ENCODE measurements around the gene LRFN2. TPM values are rescaled to one million over a fixed set of nuclear protein-coding genes. Genes with fewer than 3 reads are reported as not detected.

The LRFN2 gene
- polyA plus RNA-seq, 1 donor (not counting 4 experiments of a cell fraction or from before 2014, with no cell fraction given) = not detected

DNA sequence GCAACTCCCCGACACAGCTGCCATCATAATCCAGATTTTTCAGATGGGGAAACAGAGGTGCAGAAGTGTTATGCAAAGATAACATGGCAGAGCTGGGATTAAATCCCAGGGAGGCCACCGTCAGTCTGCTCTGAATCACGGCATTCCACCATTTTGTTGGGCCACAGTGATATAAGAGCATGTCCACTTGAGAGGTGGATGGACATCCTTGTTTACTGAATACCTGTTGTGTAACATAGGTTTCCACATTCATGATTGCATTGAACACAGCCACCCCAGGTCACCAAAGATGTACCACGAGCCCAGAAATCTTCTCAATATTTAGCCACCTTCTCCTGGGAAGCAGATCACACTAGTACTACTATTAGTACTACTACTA, 191.5 kb downstream of the LRFN2 start:
- Histone ChIP-seq H3K27me3 (ENCODE audit: control insufficient read depth, extremely low read depth, insufficient read depth, low read length) (no peaks in the 10 kb centered on the region), H3K4me3 (ENCODE audit: control insufficient read depth in 2 of 3, extremely low read depth in 1 of 3, insufficient read depth in 2 of 3, low read depth in 1 of 3, low read length in 3 of 3) (no peak overlapping the region), H3K27ac (ENCODE audit: control insufficient read depth, insufficient read depth, low read length) (no peak overlapping the region), H3K9me3 (ENCODE audit: control insufficient read depth, low read depth, low read length) (no peaks in the 10 kb centered on the region), H3K79me2 (ENCODE audit: control insufficient read depth, insufficient read depth, low read length) (no peaks in the 10 kb centered on the region), H2AFZ (ENCODE audit: control insufficient read depth, low read length) (no peak overlapping the region), H3K4me1 (ENCODE audit: control insufficient read depth, extremely low read depth, insufficient read depth, low read length) (peaks cover 10% of the 10 kb centered on the region), H3K4me2 (ENCODE audit: control insufficient read depth, extremely low read depth, insufficient read depth, low read depth, low read length) (no peak overlapping the region), H3K36me3 (ENCODE audit: control insufficient read depth in 2 of 2, extremely low read depth in 1 of 2, insufficient read depth in 2 of 2, low read length in 2 of 2) (no peaks in the 10 kb centered on the region), H3K9ac (ENCODE audit: control insufficient read depth, extremely low read depth, insufficient read depth, low read length) (no peak overlapping the region), H3K9me1 (ENCODE audit: control insufficient read depth, extremely low read depth, insufficient read depth, low read length) (no peaks in the 10 kb centered on the region), H4K20me1 (ENCODE audit: control insufficient read depth, extremely low read depth, insufficient read depth, low read length) (no peaks in the 10 kb centered on the region)
- no peak for FAIRE-seq
- dilution Hi-C loops (cut with MboI; ENCODE audit: extremely low pct_ligation_motif_present, low sequenced_read_pairs) = no loop called here
- no peak for DNase-seq (ENCODE audit: low read depth, low spot score)
- TF ChIP-seq, protein P1, sequence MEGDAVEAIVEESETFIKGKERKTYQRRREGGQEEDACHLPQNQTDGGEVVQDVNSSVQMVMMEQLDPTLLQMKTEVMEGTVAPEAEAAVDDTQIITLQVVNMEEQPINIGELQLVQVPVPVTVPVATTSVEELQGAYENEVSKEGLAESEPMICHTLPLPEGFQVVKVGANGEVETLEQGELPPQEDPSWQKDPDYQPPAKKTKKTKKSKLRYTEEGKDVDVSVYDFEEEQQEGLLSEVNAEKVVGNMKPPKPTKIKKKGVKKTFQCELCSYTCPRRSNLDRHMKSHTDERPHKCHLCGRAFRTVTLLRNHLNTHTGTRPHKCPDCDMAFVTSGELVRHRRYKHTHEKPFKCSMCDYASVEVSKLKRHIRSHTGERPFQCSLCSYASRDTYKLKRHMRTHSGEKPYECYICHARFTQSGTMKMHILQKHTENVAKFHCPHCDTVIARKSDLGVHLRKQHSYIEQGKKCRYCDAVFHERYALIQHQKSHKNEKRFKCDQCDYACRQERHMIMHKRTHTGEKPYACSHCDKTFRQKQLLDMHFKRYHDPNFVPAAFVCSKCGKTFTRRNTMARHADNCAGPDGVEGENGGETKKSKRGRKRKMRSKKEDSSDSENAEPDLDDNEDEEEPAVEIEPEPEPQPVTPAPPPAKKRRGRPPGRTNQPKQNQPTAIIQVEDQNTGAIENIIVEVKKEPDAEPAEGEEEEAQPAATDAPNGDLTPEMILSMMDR (optimal IDR thresholded peaks at IDR 0.05 in 1 of 3, IDR thresholded peaks at IDR 0.05 in 1 of 3, conservative IDR thresholded peaks at IDR 0.05 in 1 of 3; ENCODE audit: extremely low read depth in 1 of 3, insufficient read depth in 2 of 3, low read length in 3 of 3) = no peak

DNA sequence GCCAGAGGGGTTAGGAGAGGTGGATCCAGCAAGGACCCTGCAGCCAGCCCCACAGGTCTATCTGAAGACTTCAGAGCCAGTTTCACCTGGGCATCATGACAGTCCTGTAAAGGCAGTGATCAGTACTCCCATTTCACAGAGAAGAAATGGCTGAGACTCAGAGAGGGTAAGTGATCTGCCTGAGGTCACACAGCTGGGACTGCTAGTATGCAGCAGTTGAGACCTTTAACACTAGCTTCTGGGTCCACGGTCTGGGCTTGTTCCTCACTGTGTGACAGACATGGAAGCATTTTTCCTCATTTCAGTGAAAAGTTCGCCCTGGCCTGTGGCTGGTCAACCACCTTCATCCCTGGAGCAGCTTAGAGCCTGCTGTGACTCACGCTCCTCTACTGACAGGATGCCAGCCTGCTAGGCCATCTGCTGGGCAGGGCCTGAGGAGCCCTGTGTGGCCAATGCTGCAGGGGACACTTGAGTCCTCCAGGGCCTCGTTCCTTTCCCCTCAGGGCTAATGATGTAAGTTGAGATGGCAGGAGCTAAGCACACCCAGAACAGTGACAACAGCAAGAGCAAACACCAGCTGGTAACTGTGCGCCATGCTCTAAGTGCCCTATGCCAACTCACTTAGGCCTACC, 192.0 kb downstream of the LRFN2 start:
- dilution Hi-C loops (cut with MboI; ENCODE audit: extremely low pct_ligation_motif_present, low sequenced_read_pairs) = no loop called here
- Histone ChIP-seq H3K27me3 (ENCODE audit: control insufficient read depth, extremely low read depth, insufficient read depth, low read length) (no peaks in the 10 kb centered on the region), H3K9ac (ENCODE audit: control insufficient read depth, extremely low read depth, insufficient read depth, low read length) (no peak overlapping the region), H4K20me1 (ENCODE audit: control insufficient read depth, extremely low read depth, insufficient read depth, low read length) (no peaks in the 10 kb centered on the region), H3K4me3 (ENCODE audit: control insufficient read depth in 2 of 3, extremely low read depth in 1 of 3, insufficient read depth in 2 of 3, low read depth in 1 of 3, low read length in 3 of 3) (no peak overlapping the region), H3K27ac (ENCODE audit: control insufficient read depth, insufficient read depth, low read length) (no peak overlapping the region), H3K79me2 (ENCODE audit: control insufficient read depth, insufficient read depth, low read length) (no peaks in the 10 kb centered on the region), H3K9me1 (ENCODE audit: control insufficient read depth, extremely low read depth, insufficient read depth, low read length) (no peaks in the 10 kb centered on the region), H2AFZ (ENCODE audit: control insufficient read depth, low read length) (no peak overlapping the region), H3K4me1 (ENCODE audit: control insufficient read depth, extremely low read depth, insufficient read depth, low read length) (peaks cover 10% of the 10 kb centered on the region), H3K9me3 (ENCODE audit: control insufficient read depth, low read depth, low read length) (no peaks in the 10 kb centered on the region), H3K36me3 (ENCODE audit: control insufficient read depth in 2 of 2, extremely low read depth in 1 of 2, insufficient read depth in 2 of 2, low read length in 2 of 2) (no peaks in the 10 kb centered on the region), H3K4me2 (ENCODE audit: control insufficient read depth, extremely low read depth, insufficient read depth, low read depth, low read length) (no peak overlapping the region)
- FAIRE-seq = no peak
- no peak for DNase-seq (ENCODE audit: low read depth, low spot score)
- TF ChIP-seq, protein P1 (optimal IDR thresholded peaks at IDR 0.05 in 1 of 3, IDR thresholded peaks at IDR 0.05 in 1 of 3, conservative IDR thresholded peaks at IDR 0.05 in 1 of 3; ENCODE audit: extremely low read depth in 1 of 3, insufficient read depth in 2 of 3, low read length in 3 of 3) = no peak
- TF ChIP-seq EZH2 (IDR thresholded peaks at IDR 0.05; ENCODE audit: low read length) = no peak
